Stimulated activated CD4-positive, alpha-beta T cell treated with anti-CD3 and anti-CD28 coated beads, Interleukin-15, amount 100 ng/mL, for 24 hours (primary cell): ENCODE measurements around the gene FAM131A.
"Not testable (repeated sequence)": the region's sequence is repeated elsewhere in the genome, so short reads cannot be mapped to it uniquely, and the experiment has no call there.

Experiments
- DNase-seq: peaks from one replicate; pipeline ENCODE4 v3.0.0-alpha.2; 2020

FAM131A gene

DNA sequence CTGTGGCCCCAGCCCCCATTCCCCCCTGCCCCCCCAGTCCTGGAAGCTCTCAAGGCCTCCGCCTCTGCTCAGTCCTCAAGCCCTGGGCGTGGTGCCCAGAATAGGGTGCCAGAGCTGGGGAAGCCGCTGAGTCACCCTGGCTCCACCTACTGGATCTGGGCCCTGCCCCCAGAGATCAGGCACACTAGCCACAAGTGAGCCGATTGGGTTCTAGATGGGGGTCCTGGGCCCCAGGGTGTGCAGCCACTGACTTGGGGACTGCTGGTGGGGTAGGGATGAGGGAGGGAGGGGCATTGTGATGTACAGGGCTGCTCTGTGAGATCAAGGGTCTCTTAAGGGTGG is 17.3 kb upstream of the FAM131A start:
- peak; percentile 72 for DNase-seq

- DNase-seq, result no peak
These were observed 15.7 kb upstream of the FAM131A start for GRCh38 chr3:184321666-184322065.

GRCh38 chr3:184322731-184323487 is 14.5 kb upstream of the FAM131A start:
- no peak for DNase-seq

DNA sequence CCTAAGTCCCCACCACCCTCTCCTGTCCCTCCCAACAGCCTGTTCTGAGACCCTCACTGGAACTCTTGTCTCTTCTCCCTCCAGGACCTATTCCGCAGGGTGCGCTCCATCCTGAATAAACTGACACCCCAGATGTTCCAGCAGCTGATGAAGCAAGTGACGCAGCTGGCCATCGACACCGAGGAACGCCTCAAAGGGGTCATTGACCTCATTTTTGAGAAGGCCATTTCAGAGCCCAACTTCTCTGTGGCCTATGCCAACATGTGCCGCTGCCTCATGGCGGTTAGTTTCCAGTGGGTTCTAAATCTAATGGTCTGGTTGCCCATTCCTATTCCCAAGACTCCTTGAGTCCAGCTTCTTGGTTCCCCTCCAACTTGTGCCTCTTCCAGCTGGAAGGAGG is 13.7 kb upstream of the FAM131A start:
- no peak for DNase-seq

- DNase-seq, result no peak
These were observed 12.1 kb upstream of the FAM131A start for GRCh38 chr3:184325269-184325668.

DNA sequence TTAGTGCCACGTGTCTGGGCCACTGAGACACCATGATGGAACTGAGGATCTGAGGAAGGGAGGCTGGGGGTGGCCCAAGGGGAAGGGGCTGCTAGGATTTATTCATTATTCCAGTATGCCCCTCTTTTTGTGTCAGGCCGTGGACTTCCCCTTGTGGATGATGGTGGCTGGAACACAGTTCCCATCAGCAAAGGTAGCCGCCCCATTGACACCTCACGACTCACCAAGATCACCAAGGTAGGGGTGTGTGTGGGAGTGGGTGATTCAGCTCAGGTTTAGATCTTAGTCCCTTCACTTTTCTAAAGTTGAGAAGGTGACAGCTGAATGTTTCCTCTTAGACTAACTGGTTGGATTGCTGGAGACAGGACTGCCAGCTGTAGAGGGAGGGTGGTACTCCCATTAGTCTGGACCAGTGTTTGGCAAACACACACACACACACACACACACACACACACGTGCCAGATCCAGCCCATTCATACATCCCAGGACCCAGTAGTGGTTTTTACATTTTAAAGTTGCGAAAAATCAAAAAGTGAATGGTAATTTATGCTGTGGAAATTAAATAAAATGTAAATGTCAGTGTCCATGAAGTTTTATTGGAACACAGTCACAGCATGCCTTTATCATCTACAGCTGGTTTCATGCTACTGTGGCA is 11.6 kb upstream of the FAM131A start:
- peak; percentile 56 for DNase-seq

GRCh38 chr3:184327171-184327570 is 10.2 kb upstream of the FAM131A start:
- no peak for DNase-seq

DNA sequence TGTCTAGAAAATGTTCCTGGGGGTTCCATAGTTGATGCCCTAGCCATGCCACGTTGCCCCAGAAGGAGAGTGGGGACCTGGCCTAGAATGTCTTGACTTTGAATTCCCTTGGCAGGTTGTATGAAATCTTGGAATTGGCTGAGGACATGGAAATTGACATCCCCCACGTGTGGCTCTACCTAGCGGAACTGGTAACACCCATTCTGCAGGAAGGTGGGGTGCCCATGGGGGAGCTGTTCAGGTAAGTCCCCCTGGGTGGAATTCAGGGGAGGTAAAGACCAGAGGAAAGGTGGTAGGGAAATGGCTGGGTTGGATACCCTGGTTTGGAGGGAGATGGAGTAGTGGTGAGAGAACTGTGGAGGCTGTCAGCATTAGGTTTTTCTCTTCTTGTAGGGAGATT is 8.9 kb upstream of the FAM131A start:
- no peak for DNase-seq

DNA sequence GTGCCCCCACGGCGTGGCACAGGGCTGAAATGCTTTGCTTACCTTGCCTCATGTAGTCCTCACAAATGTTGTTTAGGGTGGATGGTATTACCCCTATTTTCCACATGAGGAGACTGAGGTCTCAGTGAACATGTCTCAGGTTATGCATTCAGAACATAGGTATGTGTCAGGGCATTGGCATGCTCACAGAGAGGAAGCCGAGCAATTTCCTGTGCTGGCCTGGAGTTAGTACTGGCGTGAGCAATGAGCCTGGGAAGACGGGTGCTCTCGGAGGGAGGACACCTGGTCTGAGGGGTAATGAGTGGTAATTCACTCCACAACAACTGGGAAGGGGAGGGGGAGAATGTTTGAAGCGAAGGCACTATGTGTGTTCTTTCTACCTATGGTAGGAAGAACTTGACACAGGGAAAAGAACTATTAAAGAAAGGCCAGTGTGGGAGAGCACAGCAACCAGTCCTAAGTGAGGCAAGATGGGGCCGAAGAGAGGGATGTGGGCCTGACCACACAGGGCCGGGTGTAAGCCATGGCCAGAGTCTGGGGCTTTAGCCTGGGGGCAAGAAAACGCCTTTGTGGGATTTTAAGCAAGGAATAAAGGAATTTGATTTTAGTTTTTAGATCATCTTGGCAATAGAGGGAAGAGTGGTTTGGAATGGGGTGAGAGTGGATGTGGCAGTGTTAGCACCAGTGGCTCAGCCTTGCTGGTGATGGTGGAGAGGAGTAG is 4.9 kb upstream of the FAM131A start:
- DNase-seq, result no peak

- DNase-seq, result no peak
These were observed 4.2 kb upstream of the FAM131A start for GRCh38 chr3:184333190-184333589.

- no peak for DNase-seq
These were observed 3.7 kb upstream of the FAM131A start for GRCh38 chr3:184333700-184334099.

DNA sequence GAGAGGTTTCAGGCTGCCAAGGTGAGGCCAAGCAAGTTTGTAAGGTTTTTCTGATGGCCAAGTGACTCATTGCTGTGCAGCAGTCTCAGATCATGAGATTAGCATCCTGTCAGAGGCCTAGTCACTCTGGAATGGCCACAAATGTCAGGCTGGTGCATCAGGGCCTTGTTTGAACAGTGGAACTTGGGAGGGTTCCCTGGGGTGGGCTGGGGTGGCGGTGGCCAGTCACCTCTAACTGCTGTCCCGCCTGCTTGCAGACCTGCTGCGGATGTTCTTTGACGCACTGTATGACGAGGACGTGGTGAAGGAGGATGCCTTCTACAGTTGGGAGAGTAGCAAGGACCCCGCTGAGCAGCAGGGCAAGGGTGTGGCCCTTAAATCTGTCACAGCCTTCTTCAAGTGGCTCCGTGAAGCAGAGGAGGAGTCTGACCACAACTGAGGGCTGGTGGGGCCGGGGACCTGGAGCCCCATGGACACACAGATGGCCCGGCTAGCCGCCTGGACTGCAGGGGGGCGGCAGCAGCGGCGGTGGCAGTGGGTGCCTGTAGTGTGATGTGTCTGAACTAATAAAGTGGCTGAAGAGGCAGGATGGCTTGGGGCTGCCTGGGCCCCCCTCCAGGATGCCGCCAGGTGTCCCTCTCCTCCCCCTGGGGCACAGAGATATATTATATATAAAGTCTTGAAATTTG is 2.8 kb upstream of the FAM131A start:
- DNase-seq, result peak; percentile 56

DNA sequence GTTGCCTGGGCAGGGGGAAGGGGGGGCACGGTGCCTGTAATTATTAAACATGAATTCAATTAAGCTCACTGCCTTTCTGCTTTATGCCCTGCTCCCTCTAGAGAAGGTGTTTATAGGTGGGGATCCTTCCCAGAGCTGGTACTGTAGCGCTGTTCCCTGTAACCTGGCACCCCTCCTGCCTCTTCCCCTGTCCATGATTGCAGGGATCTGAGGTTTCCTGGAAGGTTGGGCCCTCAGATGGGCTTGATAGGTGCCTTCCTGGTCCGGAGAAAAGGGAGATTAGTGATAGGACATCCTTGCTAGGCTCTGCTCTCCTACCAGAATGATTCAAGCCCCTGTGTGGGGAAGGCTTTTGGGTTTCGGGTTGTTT is 2.1 kb upstream of the FAM131A start:
- no peak for DNase-seq

DNA sequence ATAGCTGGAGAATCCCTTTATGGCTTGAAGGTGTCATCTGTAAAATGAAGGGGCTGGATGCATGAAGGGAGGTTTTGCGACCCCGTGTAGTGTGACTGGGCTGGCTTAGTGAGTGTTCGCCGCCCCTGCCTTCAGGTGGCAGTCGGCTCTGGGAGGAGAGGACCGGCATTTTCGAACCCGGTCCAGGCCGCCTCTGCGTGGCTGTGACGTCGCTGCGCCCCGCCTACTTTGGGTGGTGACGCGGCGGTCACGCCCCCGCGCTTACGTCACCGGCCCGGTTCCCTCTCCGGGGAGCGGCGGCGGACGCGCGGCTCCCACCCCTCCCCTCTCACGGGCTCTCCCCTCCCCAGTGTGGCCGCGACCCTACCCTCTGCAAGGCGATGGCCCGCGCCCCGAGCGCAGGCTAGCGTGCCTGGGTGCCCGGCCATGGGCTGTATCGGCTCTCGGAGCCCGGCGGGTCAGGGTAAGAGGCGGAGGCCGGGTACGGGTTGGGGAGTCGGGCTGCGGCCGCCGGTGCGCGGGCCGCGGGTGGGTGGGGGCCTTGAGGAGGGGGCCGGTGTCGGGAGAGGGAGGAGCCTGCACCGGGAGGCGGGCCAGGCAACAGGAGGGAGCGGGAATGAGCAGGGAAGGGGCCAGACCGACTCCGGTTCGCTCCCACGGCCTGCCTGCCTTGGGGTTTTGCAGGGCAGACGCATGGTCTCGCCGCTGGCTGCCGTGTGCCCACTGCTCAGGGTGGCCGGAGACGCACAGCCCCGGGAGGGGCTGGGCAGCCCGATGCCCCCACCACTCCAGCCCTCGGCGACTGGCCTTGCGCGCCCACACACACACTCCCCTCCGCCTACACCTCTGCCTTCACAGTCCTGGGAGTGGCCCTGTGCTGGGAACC is 1.5 kb upstream of the FAM131A start:
- DNase-seq, result peak; percentile 91

- DNase-seq, result no peak
These were observed 627 bp upstream of the FAM131A start for GRCh38 chr3:184336547-184337398.

GRCh38 chr3:184337981-184338380 is 581 bp downstream of the FAM131A start:
- DNase-seq, result no peak

- DNase-seq, result no peak
These were observed 1.1 kb downstream of the FAM131A start for GRCh38 chr3:184338511-184338945.

DNA sequence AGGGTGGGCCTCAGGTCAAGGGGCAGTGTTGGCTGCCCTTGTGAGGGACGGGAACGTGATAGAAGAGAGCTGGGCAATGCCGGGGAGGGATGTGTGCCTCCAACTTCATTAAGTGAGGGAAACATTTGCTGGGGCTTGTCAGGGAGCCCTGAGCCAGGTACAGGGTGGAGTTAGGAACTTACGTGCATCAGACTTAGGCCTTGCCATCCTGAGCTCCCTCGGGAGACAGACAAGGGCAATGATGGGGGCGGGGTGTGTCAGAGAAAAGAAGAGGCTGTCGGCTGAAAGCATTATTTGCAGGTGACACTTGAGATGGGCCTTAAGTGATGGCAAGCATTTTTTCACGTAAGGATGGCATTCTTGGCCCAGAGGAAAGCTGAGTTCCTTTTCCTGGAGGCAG is 1.6 kb downstream of the FAM131A start:
- DNase-seq, result no peak

GRCh38 chr3:184339451-184340135 is 2.2 kb downstream of the FAM131A start:
- DNase-seq, result not testable (repeated sequence)

- DNase-seq, result no peak
These were observed 4.5 kb downstream of the FAM131A start for GRCh38 chr3:184341925-184342324.
